ENCODE data around the gene OR2T33.
"Not testable (repeated sequence)": the region's sequence is repeated elsewhere in the genome, so short reads cannot be mapped to it uniquely, and the experiment has no call there.

The OR2T33 gene

GRCh38 chr1:248268178-248268577 is 9.6 kb downstream of the OR2T33 start:
- H3K4me3 ChIP-seq (replicated peaks; ENCODE audit: low read depth, low read length), result no peak overlapping the region
- no peak for TF ChIP-seq CTCF (IDR thresholded peaks at IDR 0.05; ENCODE audit: low read depth, low read length, missing control alignments)
- no peak for DNase-seq (ENCODE audit: extremely low read depth, low read depth)

- DNase-seq (ENCODE audit: extremely low read depth, low read depth); H3K4me3 ChIP-seq (replicated peaks; ENCODE audit: low read depth, low read length): not testable (repeated sequence)
Observed at GRCh38 chr1:248259309-248259708, 18.5 kb downstream of the OR2T33 start.

DNA sequence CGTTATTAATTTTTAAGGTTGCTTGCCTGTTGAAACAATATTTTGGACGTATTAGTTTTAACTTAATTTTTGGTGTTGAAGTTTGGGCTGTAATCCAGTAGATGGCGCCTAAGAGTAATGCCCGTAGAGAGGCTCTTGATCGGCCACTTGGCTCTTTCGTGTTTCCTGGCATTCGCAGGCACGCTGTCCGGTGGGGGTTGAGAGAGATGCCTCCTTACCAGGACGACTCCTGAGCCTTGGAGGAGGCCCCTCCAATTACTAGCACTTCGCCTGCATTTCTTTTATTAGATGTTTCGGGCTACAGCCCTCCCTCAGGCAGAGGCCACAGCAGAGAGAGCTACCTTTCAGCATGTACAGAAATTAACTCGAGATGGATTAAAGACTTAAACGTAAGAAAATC is 34.6 kb downstream of the OR2T33 start:
- no peak overlapping the region for H3K4me3 ChIP-seq (replicated peaks; ENCODE audit: low read depth, low read length)
- TF ChIP-seq CTCF (IDR thresholded peaks at IDR 0.05; ENCODE audit: low read depth, low read length, missing control alignments), result peak; percentile 65
- peak; percentile 5 for DNase-seq (ENCODE audit: extremely low read depth, low read depth)

DNA sequence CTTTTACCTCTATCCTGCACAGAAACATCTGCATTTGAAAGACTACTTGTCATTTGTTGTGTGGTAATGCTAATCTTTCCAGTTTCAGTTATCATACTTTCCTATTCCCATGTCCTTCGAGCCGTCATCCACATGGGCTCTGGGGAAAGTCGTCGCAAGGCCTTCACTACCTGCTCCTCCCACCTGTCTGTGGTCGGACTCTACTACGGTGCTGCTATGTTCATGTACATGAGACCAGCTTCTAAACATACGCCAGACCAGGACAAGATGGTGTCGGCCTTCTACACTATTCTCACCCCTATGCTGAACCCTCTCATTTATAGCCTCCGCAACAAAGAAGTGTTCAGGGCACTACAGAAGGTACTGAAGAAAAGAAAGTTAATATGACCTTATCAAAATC is 38.3 kb downstream of the OR2T33 start:
- no peak for DNase-seq (ENCODE audit: extremely low read depth, low read depth)
- no peak overlapping the region for H3K4me3 ChIP-seq (replicated peaks; ENCODE audit: low read depth, low read length)
- TF ChIP-seq CTCF (IDR thresholded peaks at IDR 0.05; ENCODE audit: low read depth, low read length, missing control alignments), result no peak

- H3K4me3 ChIP-seq (replicated peaks; ENCODE audit: low read depth, low read length), result no peak within 1 kb of the TSS
- TF ChIP-seq CTCF (IDR thresholded peaks at IDR 0.05; ENCODE audit: low read depth, low read length, missing control alignments), result no peak
- no peak for DNase-seq (ENCODE audit: extremely low read depth, low read depth)
Observed at GRCh38 chr1:248231117-248231516, 46.7 kb downstream of the OR2T33 start, which contains the start of gene OR2M4. Gene OR2M4, plus strand, starts transcription at chr1:248231417. Its CDS starts 7,512 bp downstream, at chr1:248238929.

- no peak for TF ChIP-seq CTCF (IDR thresholded peaks at IDR 0.05; ENCODE audit: low read depth, low read length, missing control alignments)
Observed at GRCh38 chr1:248229360-248229908, 48.3 kb downstream of the OR2T33 start.

GRCh38 chr1:248225537-248225936 is 52.2 kb downstream of the OR2T33 start:
- no peak overlapping the region for H3K4me3 ChIP-seq (replicated peaks; ENCODE audit: low read depth, low read length)
- no peak for DNase-seq (ENCODE audit: extremely low read depth, low read depth)
- no peak for TF ChIP-seq CTCF (IDR thresholded peaks at IDR 0.05; ENCODE audit: low read depth, low read length, missing control alignments)

More at GRCh38 chr1:248229360-248229908, 48.3 kb downstream of the OR2T33 start:
- no peak for DNase-seq (ENCODE audit: extremely low read depth, low read depth)
- H3K4me3 ChIP-seq (replicated peaks; ENCODE audit: low read depth, low read length), result no peak overlapping the region
